ENCODE results near the gene PIP5KL1. TPM values are rescaled to one million over a fixed set of nuclear protein-coding genes. Genes with fewer than 3 reads are reported as not detected.

PIP5KL1 gene
- total and polyA plus RNA-seq, 2 experiments from 2014 or later, result 13.4 to 19.5 TPM

- no peak for TF ChIP-seq REST (IDR thresholded peaks at IDR 0.05; ENCODE audit: unreplicated experiment)
- no peak for TF ChIP-seq CREB1 (CRISPR knock-in tag; IDR thresholded peaks at IDR 0.05; ENCODE audit: low read depth)
- TF ChIP-seq EZH2phosphoT487 (IDR thresholded peaks at IDR 0.05; ENCODE audit: unreplicated experiment), result no peak
Observed at GRCh38 chr9:127898433-127899127, 32.0 kb downstream of the PIP5KL1 start (continued).

GRCh38 chr9:127897193-127897692 lies 33.3 kb downstream of the PIP5KL1 start:
- peak overlapping the region; percentile 46 for H3K4me3 ChIP-seq
- H4K20me1 ChIP-seq (replicated peaks; ENCODE audit: insufficient read depth), result peaks cover 12% of the 10 kb centered on the region; the same call in 1 of the 2 replicates
- peaks cover 37% of the 10 kb centered on the region for H3K36me3 Mint-ChIP-seq (ENCODE audit: low read depth)
- H3K36me3 ChIP-seq (ENCODE audit: insufficient read depth), result peaks cover 29% of the 10 kb centered on the region
- H3K79me2 ChIP-seq (replicated peaks; ENCODE audit: insufficient read depth), result peaks cover 6% of the 10 kb centered on the region
- ATAC-seq (peak; percentile 83), DNase-seq (ENCODE audit: low spot score) (peak; percentile 93)
- peaks cover 18% of the 10 kb centered on the region for H3K4me1 Mint-ChIP-seq
- peaks cover 24% of the 10 kb centered on the region for H3K4me1 ChIP-seq (ENCODE audit: insufficient read depth)
- H3K9me2 ChIP-seq (ENCODE audit: insufficient read depth), result no peaks in the 10 kb centered on the region
- no peaks in the 10 kb centered on the region for H3K9me3 Mint-ChIP-seq
- peaks cover 5% of the 10 kb centered on the region; the same call in 1 of the 2 replicates for H3K27me3 ChIP-seq (ENCODE audit: insufficient read depth)
- peak overlapping the region; percentile 78 for H3K4me2 ChIP-seq
- H2AFZ ChIP-seq, result no peak overlapping the region
- peak overlapping the region; percentile 62; the same call in 1 of the 2 replicates for H3K27ac Mint-ChIP-seq
- H3F3A ChIP-seq (replicated peaks; ENCODE audit: low read depth), result peaks cover 19% of the 10 kb centered on the region
- TF ChIP-seq JUNB (IDR thresholded peaks at IDR 0.05; ENCODE audit: unreplicated experiment) (no peak), ZNF462 (CRISPR knock-in tag; IDR thresholded peaks at IDR 0.05) (no peak), ZNF114 (CRISPR knock-in tag; IDR thresholded peaks at IDR 0.05) (no peak), REST (IDR thresholded peaks at IDR 0.05; ENCODE audit: unreplicated experiment) (no peak), ETS1 (IDR thresholded peaks at IDR 0.05) (no peak), POLR2AphosphoS5 (IDR thresholded peaks at IDR 0.05; ENCODE audit: low read depth) (peak; percentile 49; the same call in 1 of the 2 replicates), EZH2phosphoT487 (IDR thresholded peaks at IDR 0.05; ENCODE audit: unreplicated experiment) (no peak), ZNF331 (CRISPR knock-in tag; IDR thresholded peaks at IDR 0.05; ENCODE audit: low read depth) (no peak)
- peaks cover 5% of the 10 kb centered on the region for H3K27me3 Mint-ChIP-seq (ENCODE audit: insufficient read depth, low read depth, poor library complexity)
- peak overlapping the region; percentile 91 for H3K27ac ChIP-seq (ENCODE audit: low read depth)
- H3K4me3 Mint-ChIP-seq, result peak overlapping the region; percentile 37
